H9 (cell line): Measurements from ENCODE around the gene RDH11. TPM values are rescaled to one million over a fixed set of nuclear protein-coding genes. Genes with fewer than 3 reads are reported as not detected.

Experiments used
- DNase-seq: peaks from one replicate; pipeline ENCODE4 v3.0.0-alpha.2; 2017
- H2AFZ ChIP-seq: one replicate; pipeline ENCODE4 v1.6.1; 2013; ENCODE audit warnings: mild to moderate bottlenecking, low read length, control low read depth, moderate library complexity
- H2AK5ac ChIP-seq: 2 replicates; pipeline ENCODE4 v1.6.1; 2013; ENCODE audit warnings: low read length, control low read depth, mixed read lengths; ENCODE audit not compliant: insufficient read length
- H2BK120ac ChIP-seq: one replicate; pipeline ENCODE4 v1.6.1; 2013; ENCODE audit warnings: low read depth, mild to moderate bottlenecking, low read length, control low read depth, inconsistent platforms; ENCODE audit not compliant: poor library complexity, severe bottlenecking
- H2BK12ac ChIP-seq: 2 replicates; pipeline ENCODE4 v1.6.1; 2013; ENCODE audit warnings: low read length, control low read depth, mixed read lengths, low read depth; ENCODE audit not compliant: insufficient read length
- H2BK15ac ChIP-seq: 2 replicates; pipeline ENCODE4 v1.6.1; 2013; ENCODE audit warnings: low read depth, low read length, control low read depth
- H2BK20ac ChIP-seq: one replicate; pipeline ENCODE4 v1.6.1; 2013; ENCODE audit warnings: low read depth, mild to moderate bottlenecking, low read length, control low read depth, inconsistent platforms; ENCODE audit not compliant: poor library complexity, severe bottlenecking
- H2BK5ac ChIP-seq: 2 replicates; pipeline ENCODE4 v1.6.1; 2013; ENCODE audit warnings: low read length, control low read depth, mixed read lengths; ENCODE audit not compliant: insufficient read length
- H3K14ac ChIP-seq: 2 replicates; pipeline ENCODE4 v1.6.1; 2013; ENCODE audit warnings: low read length, control low read depth; ENCODE audit not compliant: insufficient read depth
- H3K18ac ChIP-seq: 2 replicates; pipeline ENCODE4 v1.6.1; 2013; ENCODE audit warnings: low read depth, mild to moderate bottlenecking, mixed read lengths, low read length, control low read depth; ENCODE audit not compliant: insufficient read length
- H3K23ac ChIP-seq: 2 replicates; pipeline ENCODE4 v1.6.1; 2013; ENCODE audit warnings: low read length, control low read depth, mixed read lengths, low read depth; ENCODE audit not compliant: insufficient read length
- H3K23me2 ChIP-seq: 2 replicates; pipeline ENCODE4 v1.6.1; 2013; ENCODE audit warnings: low read depth, mild to moderate bottlenecking, mixed read lengths, low read length, control low read depth; ENCODE audit not compliant: insufficient read length, poor library complexity, severe bottlenecking
- H3K27ac ChIP-seq: 2 replicates; pipeline ENCODE4 v1.5.1; 2013; ENCODE audit warnings: low read length, control low read depth, mixed read lengths, low read depth; ENCODE audit not compliant: insufficient read length
- H3K27me3 ChIP-seq: 2 replicates; pipeline ENCODE4 v1.6.1; 2013; ENCODE audit warnings: low read length, control low read depth, inconsistent platforms; ENCODE audit not compliant: insufficient read depth
- H3K4ac ChIP-seq: 2 replicates; pipeline ENCODE4 v1.6.1; 2013; ENCODE audit warnings: low read depth, mild to moderate bottlenecking, control low read depth, inconsistent platforms, low read length, moderate library complexity
- H3K4me1 ChIP-seq: 2 replicates; pipeline ENCODE4 v1.6.1; 2013; ENCODE audit warnings: low read length, control low read depth, inconsistent platforms; ENCODE audit not compliant: insufficient read depth
- H3K4me2 ChIP-seq: 2 replicates; pipeline ENCODE4 v1.6.1; 2013; ENCODE audit warnings: low read length, control low read depth, mixed read lengths; ENCODE audit not compliant: insufficient read length, insufficient read depth
- H3K56ac ChIP-seq: 2 replicates; pipeline ENCODE4 v1.6.1; 2013; ENCODE audit warnings: low read depth, mild to moderate bottlenecking, mixed read lengths, low read length, control low read depth; ENCODE audit not compliant: insufficient read length
- H3K79me1 ChIP-seq: 2 replicates; pipeline ENCODE4 v1.6.1; 2013; ENCODE audit warnings: low read depth, mild to moderate bottlenecking, moderate library complexity, low read length, control low read depth, inconsistent platforms; ENCODE audit not compliant: insufficient read depth, poor library complexity, severe bottlenecking
- H3K79me2 ChIP-seq: 2 replicates; pipeline ENCODE4 v1.6.1; 2013; ENCODE audit warnings: low read length, control low read depth, inconsistent platforms; ENCODE audit not compliant: insufficient read depth
- H3K9ac ChIP-seq: 2 replicates; pipeline ENCODE4 v1.6.1; 2013; ENCODE audit warnings: low read length, control low read depth, mixed read lengths; ENCODE audit not compliant: insufficient read length; ENCODE audit errors: extremely low read depth
- H3K9me3 ChIP-seq: one replicate; pipeline ENCODE4 v1.6.1; 2013; ENCODE audit warnings: low read depth, low read length, inconsistent platforms; ENCODE audit not compliant: control insufficient read depth
- H3T11ph ChIP-seq: one replicate; pipeline ENCODE4 v1.6.1; 2013; ENCODE audit warnings: mild to moderate bottlenecking, low read length, control low read depth, inconsistent platforms
- H4K20me1 ChIP-seq: one replicate; pipeline ENCODE4 v1.6.1; 2013; ENCODE audit not compliant: control insufficient read depth, insufficient read length, insufficient read depth
- H4K5ac ChIP-seq: 2 replicates; pipeline ENCODE4 v1.6.1; 2013; ENCODE audit warnings: low read depth, mild to moderate bottlenecking, mixed read lengths, low read length, control low read depth; ENCODE audit not compliant: insufficient read length
- H4K8ac ChIP-seq: replicated peaks from 2 replicates; pipeline ENCODE4 v1.6.1; 2013; ENCODE audit warnings: low read length, control low read depth, mixed read lengths, low read depth; ENCODE audit not compliant: insufficient read length
- H4K91ac ChIP-seq: 2 replicates; pipeline ENCODE4 v1.6.1; 2013; ENCODE audit warnings: low read depth, mild to moderate bottlenecking, moderate library complexity, mixed read lengths, low read length, control low read depth; ENCODE audit not compliant: insufficient read length
- H3K27ac Mint-ChIP-seq, 3 experiments: 2 replicates in 2 of 3; 3 replicates in 1 of 3; pipeline ENCODE4 v1.8.0; 2020 to 2021; ENCODE audit warnings: mixed read lengths in 3 of 3, mild to moderate bottlenecking in 1 of 3, moderate library complexity in 1 of 3
- H3K27me3 Mint-ChIP-seq: 2 replicates; pipeline ENCODE4 v1.8.0; 2021; ENCODE audit warnings: low read depth, mild to moderate bottlenecking, moderate library complexity, mixed read lengths
- H3K36me3 Mint-ChIP-seq, 3 experiments: 2 replicates in 2 of 3; 3 replicates in 1 of 3; pipeline ENCODE4 v1.8.0; 2020 to 2021; ENCODE audit warnings: low read depth in 3 of 3, mixed read lengths in 3 of 3; ENCODE audit not compliant: insufficient read depth in 1 of 3
- H3K4me1 Mint-ChIP-seq, 2 experiments: 2 replicates each; pipeline ENCODE4 v1.8.0; 2020; ENCODE audit warnings: mixed read lengths in 2 of 2
- H3K4me3 Mint-ChIP-seq, 2 experiments: 2 replicates in 1 of 2; 3 replicates in 1 of 2; pipeline ENCODE4 v1.8.0; 2020 to 2021; ENCODE audit warnings: mild to moderate bottlenecking in 2 of 2, mixed read lengths in 2 of 2, moderate library complexity in 1 of 2
- H3K9me3 Mint-ChIP-seq, 2 experiments: 2 replicates in 1 of 2; 3 replicates in 1 of 2; pipeline ENCODE4 v1.8.0; 2020; ENCODE audit warnings: mild to moderate bottlenecking in 2 of 2, mixed read lengths in 2 of 2, moderate library complexity in 1 of 2
- WGBS: extraction: QIAGEN DNeasy Blood & Tissue Kit; methylation state at CpG from one replicate; pipeline ENCODE4 v1.1.7; 2013; ENCODE audit warnings: missing lambda C conversion rate, low lambda C conversion rate, mixed read lengths; ENCODE audit not compliant: insufficient read length; ENCODE audit errors: extremely low coverage; 5-methylcytosine and 5-hydroxymethylcytosine counted together
- total RNA-seq: library from RNA; stranded (reverse); gene quantifications from 2 replicates; pipeline ENCODE4 v1.2.1, GENCODE V29; 2021
- TF ChIP-seq, protein P1 (sequence below): fragments of 200-600 bp; sonication (generic); conservative IDR thresholded peaks from 3 replicates; pipeline ENCODE4 v1.8.0; 2021; ENCODE audit warnings: antibody characterized with exemption, mild to moderate bottlenecking

RDH11 gene
- total RNA-seq, 1 experiment from 2014 or later, result 83.4 TPM

DNA sequence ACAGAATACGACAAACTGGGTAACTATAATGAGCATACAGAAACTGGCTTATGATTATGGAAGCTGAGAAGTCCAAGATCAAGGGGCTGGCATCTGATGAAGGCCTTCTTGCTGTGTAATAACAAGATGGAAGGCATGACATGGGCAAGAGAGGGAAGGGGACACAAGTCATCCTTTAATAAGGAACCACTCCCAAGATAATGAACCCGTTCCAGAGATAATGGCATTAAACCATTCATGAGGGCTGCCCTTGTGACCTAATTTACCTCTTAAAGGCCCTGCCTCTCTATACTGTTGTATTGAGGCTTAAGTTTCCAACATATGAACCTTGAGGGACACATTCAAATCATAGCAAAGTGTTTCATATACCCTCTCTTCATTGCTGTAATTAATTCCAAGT is 16.6 kb downstream of the RDH11 start:
- TF ChIP-seq, protein P1, sequence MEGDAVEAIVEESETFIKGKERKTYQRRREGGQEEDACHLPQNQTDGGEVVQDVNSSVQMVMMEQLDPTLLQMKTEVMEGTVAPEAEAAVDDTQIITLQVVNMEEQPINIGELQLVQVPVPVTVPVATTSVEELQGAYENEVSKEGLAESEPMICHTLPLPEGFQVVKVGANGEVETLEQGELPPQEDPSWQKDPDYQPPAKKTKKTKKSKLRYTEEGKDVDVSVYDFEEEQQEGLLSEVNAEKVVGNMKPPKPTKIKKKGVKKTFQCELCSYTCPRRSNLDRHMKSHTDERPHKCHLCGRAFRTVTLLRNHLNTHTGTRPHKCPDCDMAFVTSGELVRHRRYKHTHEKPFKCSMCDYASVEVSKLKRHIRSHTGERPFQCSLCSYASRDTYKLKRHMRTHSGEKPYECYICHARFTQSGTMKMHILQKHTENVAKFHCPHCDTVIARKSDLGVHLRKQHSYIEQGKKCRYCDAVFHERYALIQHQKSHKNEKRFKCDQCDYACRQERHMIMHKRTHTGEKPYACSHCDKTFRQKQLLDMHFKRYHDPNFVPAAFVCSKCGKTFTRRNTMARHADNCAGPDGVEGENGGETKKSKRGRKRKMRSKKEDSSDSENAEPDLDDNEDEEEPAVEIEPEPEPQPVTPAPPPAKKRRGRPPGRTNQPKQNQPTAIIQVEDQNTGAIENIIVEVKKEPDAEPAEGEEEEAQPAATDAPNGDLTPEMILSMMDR, result no peak

More for the DNA sequence above, 16.6 kb downstream of the RDH11 start:
- no peak overlapping the region for H2AFZ ChIP-seq
- no peaks in the 10 kb centered on the region; a peak in 1 of 5 replicates for H3K9me3 Mint-ChIP-seq
- H2AK5ac ChIP-seq, result no peak overlapping the region
- H3K23me2 ChIP-seq, result peaks cover 5% of the 10 kb centered on the region
- no peak overlapping the region for H3K27ac Mint-ChIP-seq
- H3K4me1 Mint-ChIP-seq, result peaks cover 3 to 5% of the 10 kb centered on the region in 2 experiments; a peak in 2 of 4 replicates
- H3K9me3 ChIP-seq, result no peaks in the 10 kb centered on the region
- no peak overlapping the region for H2BK5ac ChIP-seq
- no peak for DNase-seq
- no peak overlapping the region for H3T11ph ChIP-seq
- H4K20me1 ChIP-seq, result no peaks in the 10 kb centered on the region
- no peak overlapping the region for H4K8ac ChIP-seq
- no peaks in the 10 kb centered on the region for H3K27me3 ChIP-seq
- H3K36me3 Mint-ChIP-seq, result peaks cover 25 to 65% (median 57%) of the 10 kb centered on the region in 3 experiments
- no peak overlapping the region for H2BK120ac ChIP-seq
- no CpG with 5 or more reads among the region's 2 CpGs for WGBS
- H3K4me3 Mint-ChIP-seq, result no peak overlapping the region
- H3K18ac ChIP-seq, result no peak overlapping the region
- H3K79me1 ChIP-seq, result peaks cover 11% of the 10 kb centered on the region
- no peak overlapping the region for H3K56ac ChIP-seq
- no peak overlapping the region for H3K23ac ChIP-seq
- H3K4me1 ChIP-seq, result peaks cover 2% of the 10 kb centered on the region; the same call in 1 of the 2 replicates
- H2BK15ac ChIP-seq, result no peak overlapping the region
- no peaks in the 10 kb centered on the region; the same call in 1 of the 2 replicates for H3K79me2 ChIP-seq
- no peak overlapping the region for H3K9ac ChIP-seq
- no peak overlapping the region for H3K14ac ChIP-seq
- no peak overlapping the region for H3K4me2 ChIP-seq
- H3K27me3 Mint-ChIP-seq, result no peaks in the 10 kb centered on the region; the same call in 1 of the 2 replicates
- no peak overlapping the region for H3K4ac ChIP-seq
- no peak overlapping the region for H2BK12ac ChIP-seq
- H4K5ac ChIP-seq, result no peak overlapping the region
- no peak overlapping the region for H2BK20ac ChIP-seq
- H3K27ac ChIP-seq, result no peak overlapping the region
- no peak overlapping the region for H4K91ac ChIP-seq
